IPS DF 4.7 (cell line): ENCODE results near the gene FCN2.
"Not testable (repeated sequence)": the region's sequence is repeated elsewhere in the genome, so short reads cannot be mapped to it uniquely, and the experiment has no call there.

Experiments used
- DNase-seq: peaks from one replicate; pipeline ENCODE4 v3.0.0-alpha.2; 2013; ENCODE audit warnings: low spot score; ENCODE audit errors: extremely low read depth

Gene FCN2

GRCh38 chr9:134847138-134847537 is 33.5 kb upstream of the FCN2 start:
- DNase-seq, result no peak

- DNase-seq, result no peak
Observed at GRCh38 chr9:134847752-134848432, 32.7 kb upstream of the FCN2 start.

DNA sequence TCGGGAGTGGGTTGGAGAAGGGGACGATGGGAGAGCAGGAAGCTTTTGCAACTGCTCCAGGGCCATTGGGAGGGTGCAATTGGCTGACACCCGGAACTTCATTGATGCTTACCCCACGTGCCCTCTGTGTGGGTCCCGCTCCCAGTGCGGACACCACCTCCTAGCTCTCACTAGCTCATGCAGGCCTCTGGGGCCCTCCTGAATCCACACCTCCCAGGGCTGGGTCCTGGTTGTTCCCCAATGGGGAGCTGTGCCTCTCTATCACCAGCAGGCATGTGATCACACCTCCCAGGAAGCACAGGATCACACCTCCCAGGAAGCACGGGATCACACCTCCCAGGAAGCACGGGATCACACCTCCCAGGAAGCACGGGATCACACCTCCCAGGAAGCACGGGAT is 32.1 kb upstream of the FCN2 start:
- DNase-seq, result no peak

DNA sequence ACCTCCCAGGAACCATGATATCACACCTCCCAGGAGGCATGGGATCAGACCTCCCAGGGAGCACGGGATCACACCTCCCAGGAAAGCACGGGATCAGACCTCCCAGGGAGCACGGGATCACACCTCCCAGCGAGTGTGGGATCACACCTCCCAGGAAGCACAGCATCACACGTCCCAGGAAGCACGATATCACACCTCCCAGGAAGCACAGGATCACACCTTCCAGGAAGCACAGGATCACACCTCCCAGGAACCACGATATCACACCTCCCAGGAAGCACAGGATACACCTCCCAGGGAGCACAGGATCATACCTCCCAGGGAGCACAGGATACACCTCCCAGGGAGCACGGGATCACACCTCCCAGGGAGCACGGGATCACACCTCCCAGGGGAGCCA is 30.0 kb upstream of the FCN2 start:
- DNase-seq, result no peak

- no peak for DNase-seq
Observed at GRCh38 chr9:134851020-134851419, 29.6 kb upstream of the FCN2 start.

DNA sequence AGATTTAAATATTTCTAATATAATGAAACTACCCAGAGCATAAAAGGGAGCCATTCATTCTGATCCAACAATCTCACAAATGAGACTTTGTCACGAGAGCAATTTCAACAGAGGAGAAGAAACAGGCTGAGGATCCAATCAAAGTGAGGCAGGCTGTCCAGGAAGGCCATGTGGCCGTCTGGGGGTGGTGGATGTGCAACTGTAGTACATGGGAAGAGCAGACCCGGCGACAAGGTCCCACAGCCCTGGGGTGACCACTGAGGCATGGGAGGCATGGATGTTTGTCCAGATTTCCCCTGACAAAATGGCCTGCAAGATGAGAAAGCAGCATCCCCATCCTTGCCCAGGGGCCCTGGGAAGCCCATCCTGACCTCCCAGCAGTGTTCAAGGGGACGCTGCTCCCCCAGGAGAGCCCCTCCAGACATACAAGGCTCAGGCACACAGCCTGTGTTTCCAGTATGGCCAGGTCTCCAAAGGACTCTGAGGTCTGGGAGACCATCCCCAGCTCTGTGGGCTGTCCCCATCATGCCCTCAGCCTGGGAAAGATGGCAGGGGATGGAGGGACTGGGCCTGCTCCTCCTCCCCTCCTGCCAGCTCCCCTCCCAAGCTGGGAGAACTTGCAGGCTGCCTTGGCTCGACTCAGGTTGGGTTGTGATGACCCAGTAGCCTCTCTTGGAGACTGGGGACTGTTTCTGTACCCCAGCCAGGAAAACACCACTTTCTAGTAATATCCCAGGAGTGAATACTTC is 27.5 kb upstream of the FCN2 start:
- DNase-seq, result no peak

GRCh38 chr9:134853893-134854292 is 26.7 kb upstream of the FCN2 start:
- no peak for DNase-seq

GRCh38 chr9:134854541-134854981 is 26.0 kb upstream of the FCN2 start:
- no peak for DNase-seq

DNA sequence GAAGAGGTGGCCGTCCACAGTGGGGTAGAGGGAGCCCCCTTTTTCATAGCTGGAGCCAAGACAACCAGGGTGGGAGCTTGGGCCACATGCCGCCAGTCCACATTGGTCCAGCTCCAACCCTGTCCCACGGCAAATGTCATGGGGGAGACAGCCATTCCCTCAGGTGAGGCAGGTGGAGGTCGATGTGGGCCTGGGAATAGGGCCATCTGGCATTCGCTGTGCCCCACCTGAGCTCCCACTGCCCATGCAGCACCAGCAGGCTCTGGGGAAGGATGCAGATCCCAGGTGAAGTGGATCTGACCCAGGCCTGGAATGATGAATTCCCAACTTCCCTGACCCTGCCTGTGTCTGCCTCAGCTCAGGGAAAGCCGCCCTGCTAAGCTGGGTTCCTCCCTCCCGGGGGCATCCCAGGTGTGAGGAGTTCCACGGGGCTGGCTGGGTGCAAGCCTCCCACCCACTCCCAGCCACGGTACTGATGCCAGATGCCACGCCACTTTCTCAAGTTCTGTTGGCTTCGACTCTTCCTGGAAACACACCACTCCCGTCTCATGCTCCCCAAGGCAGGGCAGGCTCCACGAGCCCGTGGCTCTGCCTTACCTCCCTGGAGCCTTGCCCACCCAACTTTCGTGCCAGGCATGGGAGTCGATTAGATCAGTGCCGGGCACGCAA is 25.2 kb upstream of the FCN2 start:
- no peak for DNase-seq

- no peak for DNase-seq
Observed at GRCh38 chr9:134855900-134856377, 24.7 kb upstream of the FCN2 start.

DNA sequence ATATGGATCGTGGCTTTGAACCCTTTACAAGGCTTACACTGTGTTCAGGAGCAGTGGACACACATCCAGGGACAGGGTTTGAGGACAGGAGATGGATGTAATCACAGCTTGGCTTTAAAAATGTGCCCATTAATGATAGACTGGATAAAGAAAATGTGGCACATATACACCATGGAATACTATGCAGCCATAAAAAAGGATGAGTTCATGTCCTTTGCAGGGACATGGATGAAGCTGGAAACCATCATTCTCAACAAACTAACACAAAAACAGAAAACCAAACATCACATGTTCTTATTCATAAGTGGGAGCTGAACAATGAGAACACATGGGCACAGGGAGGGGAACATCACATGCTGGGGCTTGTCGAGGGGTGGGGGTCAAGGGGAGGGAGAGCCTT is 23.2 kb upstream of the FCN2 start:
- not testable (repeated sequence) for DNase-seq

- DNase-seq, result no peak
Observed at GRCh38 chr9:134858051-134858841, 22.4 kb upstream of the FCN2 start.

DNA sequence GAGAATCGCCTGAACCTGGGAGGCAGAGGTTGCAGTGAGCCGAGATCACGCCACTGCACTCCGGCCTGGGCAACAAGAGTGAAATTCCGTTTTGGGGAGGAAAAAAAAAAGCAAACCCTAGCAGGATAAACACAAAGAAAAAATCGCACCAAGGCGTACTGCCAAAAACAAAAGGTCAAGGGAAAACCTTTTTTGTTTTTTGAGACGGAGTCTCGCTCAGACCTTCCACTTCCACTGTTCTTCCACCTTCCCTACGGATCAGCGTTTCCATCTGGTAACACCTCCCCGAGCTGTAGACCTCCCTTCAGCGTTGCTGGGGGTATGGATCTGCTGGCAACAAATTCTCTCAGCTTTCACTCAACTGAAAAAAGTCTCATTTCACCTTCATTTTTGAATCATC is 20.1 kb upstream of the FCN2 start:
- DNase-seq, result no peak

GRCh38 chr9:134861595-134862334 is 18.8 kb upstream of the FCN2 start:
- DNase-seq, result no peak

- DNase-seq, result no peak
Observed at GRCh38 chr9:134863306-134863902, 17.2 kb upstream of the FCN2 start.

GRCh38 chr9:134863941-134864820 is 16.4 kb upstream of the FCN2 start:
- DNase-seq, result no peak

DNA sequence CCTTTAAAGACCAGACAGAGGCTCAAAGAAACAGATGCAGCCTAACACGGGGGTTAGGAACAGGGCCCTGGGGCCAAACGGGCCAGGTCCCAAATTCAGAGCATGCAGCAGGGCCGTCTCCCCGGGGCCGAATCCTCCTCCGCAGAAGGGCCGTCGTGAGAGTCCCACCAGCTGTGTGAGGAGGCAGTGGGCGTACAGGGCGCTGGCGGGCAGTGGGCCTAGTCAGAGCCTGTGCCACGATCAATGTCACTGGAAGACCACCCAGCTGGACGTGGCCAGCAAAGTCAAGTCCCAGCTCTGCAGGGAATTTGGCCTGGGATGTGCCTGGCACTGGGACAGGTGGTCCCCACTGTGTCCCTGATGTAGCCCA is 15.8 kb upstream of the FCN2 start:
- DNase-seq, result no peak

- DNase-seq, result no peak
Observed at GRCh38 chr9:134867917-134868750, 12.5 kb upstream of the FCN2 start.
